ENCODE results near the gene CPT1A.

Gene CPT1A

DNA sequence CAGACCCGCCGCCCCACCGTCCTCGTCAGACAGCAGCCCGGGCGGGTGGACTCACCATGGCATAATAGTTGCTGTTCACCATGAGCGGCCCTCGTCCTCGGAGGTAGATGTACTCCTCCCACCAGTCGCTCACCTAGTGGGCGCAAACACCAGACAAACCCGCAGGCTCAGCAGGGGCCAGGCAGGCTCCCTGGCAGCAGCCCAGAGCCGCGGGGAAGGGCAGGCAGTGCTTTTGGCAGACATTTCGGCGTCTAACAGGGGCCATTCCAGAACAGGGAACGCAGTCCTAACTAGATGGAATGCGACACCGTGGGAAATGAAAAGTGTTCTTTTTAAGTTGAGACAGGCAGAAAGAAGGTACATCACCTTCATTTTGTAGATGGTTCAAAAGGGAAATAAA is 44.9 kb downstream of the CPT1A start:
- no peak for TF ChIP-seq CTCF (IDR thresholded peaks at IDR 0.05)

DNA sequence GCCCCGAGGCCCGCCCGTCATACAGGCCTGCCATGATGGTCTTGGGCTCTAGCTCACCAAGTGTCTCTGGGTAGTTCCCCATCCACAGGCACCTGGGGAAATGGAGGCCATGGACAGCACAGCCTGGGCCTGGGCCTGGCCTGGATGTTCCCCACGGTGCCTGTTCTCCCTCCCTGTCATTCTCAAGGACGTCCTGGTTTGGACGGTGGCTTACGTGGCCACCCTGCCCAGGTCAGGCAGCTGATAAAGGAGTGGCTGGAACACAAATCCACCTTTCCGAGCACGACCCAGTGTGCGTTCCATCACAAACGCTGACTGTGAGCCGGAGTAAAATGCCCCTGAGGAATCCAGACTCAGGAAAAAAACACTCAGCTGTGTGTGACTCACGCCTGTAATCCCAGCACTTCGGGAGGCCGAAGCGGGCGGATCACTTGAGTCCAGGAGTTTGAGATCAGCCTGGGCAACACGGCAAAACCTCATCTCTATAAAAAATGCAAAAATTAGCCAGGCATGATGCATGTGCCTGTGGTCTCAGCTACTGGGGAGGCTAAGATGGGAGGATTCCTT is 49.2 kb downstream of the CPT1A start:
- Histone ChIP-seq H3K27ac (no peak overlapping the region), H3K4me3 (no peak overlapping the region)
- no peak for TF ChIP-seq CTCF (IDR thresholded peaks at IDR 0.05)
- DNase-seq (ENCODE audit: low spot score): no peak

More for the DNA sequence above, 44.9 kb downstream of the CPT1A start:
- Histone ChIP-seq H3K27ac (no peak overlapping the region), H3K4me3 (no peak overlapping the region)
- DNase-seq (ENCODE audit: low spot score): no peak

- H3K4me3 ChIP-seq: no peak overlapping the region
- DNase-seq (ENCODE audit: low spot score): no peak
- no peak for TF ChIP-seq CTCF (IDR thresholded peaks at IDR 0.05)
- no peak overlapping the region for H3K27ac ChIP-seq
These were observed 57.1 kb downstream of the CPT1A start for GRCh38 chr11:68784653-68785052.

GRCh38 chr11:68783216-68783821 is 58.4 kb downstream of the CPT1A start:
- no peak for DNase-seq (ENCODE audit: low spot score)
- no peak overlapping the region for H3K4me3 ChIP-seq
- TF ChIP-seq CTCF (IDR thresholded peaks at IDR 0.05): no peak
- H3K27ac ChIP-seq: no peak overlapping the region

GRCh38 chr11:68782711-68783110 is 59.0 kb downstream of the CPT1A start:
- no peak for DNase-seq (ENCODE audit: low spot score)
- Histone ChIP-seq H3K27ac (no peak overlapping the region), H3K4me3 (no peak overlapping the region)
- no peak for TF ChIP-seq CTCF (IDR thresholded peaks at IDR 0.05)

DNA sequence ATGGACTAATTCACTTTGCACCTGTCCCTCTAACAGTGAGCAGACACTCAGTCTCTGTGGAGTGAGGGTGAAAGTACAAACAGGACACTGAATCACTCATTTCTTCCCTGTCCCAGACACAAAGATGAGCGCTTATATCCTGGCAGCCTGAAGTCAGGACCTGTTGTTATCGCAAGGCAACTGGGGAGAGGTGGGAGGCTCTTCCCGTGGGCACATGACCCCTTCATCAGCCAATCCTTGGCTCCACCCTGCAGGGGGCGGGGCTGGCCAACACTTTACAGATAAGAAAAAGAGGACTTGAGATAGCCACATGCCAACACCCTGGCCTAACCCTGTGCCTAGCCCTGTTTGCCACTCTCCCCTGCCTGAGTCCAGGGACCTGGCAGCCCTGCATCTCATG is 60.9 kb downstream of the CPT1A start:
- TF ChIP-seq CTCF (IDR thresholded peaks at IDR 0.05): no peak
- Histone ChIP-seq H3K4me3 (no peak overlapping the region), H3K27ac (no peak overlapping the region)
- no peak for DNase-seq (ENCODE audit: low spot score)

GRCh38 chr11:68778205-68778604 is 63.5 kb downstream of the CPT1A start:
- H3K27ac ChIP-seq: no peak overlapping the region
- no peak for TF ChIP-seq CTCF (IDR thresholded peaks at IDR 0.05)
- DNase-seq (ENCODE audit: low spot score): no peak
- H3K4me3 ChIP-seq: no peak overlapping the region

Measured in coronary artery (tissue), 2 donors.